ENCODE data around the gene MEAF6. TPM values are rescaled to one million over a fixed set of nuclear protein-coding genes. Genes with fewer than 3 reads are reported as not detected.
A peak's percentile ranks its signal among the peaks of the same experiment; 100 is the strongest.
"Not testable (repeated sequence)": the region's sequence is repeated elsewhere in the genome, so short reads cannot be mapped to it uniquely, and the experiment has no call there.

Gene MEAF6
- total RNA-seq: 100 to 1,000 TPM; 102 to 113 TPM
- polyA plus RNA-seq: 163 TPM

DNA sequence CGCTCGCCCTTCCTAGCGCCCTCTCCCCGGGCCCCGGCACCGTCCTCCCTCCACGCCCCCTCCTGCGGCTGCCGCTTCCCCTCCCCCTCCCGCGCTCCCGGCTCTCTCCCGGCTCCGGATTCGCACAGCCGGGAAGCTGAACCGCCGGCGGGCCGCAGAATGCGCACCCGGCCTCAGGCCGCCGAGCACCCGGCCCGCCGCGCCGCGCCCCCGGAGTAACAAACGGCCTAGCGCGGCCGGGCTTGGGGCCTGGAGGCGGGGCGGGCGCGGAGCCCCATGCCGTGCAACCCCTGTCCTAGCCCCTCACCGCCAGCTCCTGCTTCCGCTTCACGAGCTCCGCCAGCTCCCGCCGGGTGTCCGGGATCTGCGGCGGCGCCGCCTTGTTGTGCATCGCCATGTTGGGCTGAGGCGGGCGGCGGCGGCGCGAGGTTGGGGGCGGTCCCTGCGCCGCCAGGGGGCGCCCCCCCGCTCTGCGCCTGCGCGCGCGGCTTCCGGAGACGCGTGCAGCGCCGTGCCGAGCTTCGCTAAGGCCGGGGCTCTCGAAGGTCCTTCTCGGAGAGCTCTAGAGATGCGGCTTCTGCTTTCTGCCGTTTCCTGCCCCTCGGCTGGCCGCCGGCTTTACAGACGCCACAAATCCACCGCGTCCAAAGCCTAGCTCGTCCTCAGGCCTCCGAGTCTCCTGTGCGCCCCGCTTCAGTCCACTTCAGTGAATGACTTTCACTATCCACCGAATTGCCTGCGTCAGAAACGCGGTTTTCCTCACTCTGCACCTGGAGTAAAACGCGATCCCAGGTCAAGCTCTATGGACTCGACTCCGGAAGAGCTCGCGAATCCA, at the start of gene MEAF6:
TSS of gene MEAF6 (minus strand) at position 417 of the 835 bp plus-strand sequence. CDS start at position 397, 20 bp downstream.
- Histone ChIP-seq H3K27me3 (ENCODE audit: insufficient read depth, low read length, poor library complexity, severe bottlenecking) (no peaks in the 10 kb centered on the region), H3K4me1 (ENCODE audit: insufficient read depth, low read length) (peaks cover 27% of the 10 kb centered on the region), H3K36me3 (ENCODE audit: insufficient read depth, low read length) (no peaks in the 10 kb centered on the region), H3K9me3 (ENCODE audit: low read length) (no peaks in the 10 kb centered on the region), H3K27ac (ENCODE audit: low read depth, low read length) (peak within 1 kb of the TSS; percentile 84), H3K4me3 (ENCODE audit: low read length) (peak within 1 kb of the TSS; percentile 81)
- Mint-ChIP-seq H3K4me1 (peaks cover 45 to 55% (median 49%) of the 10 kb centered on the region in 3 donors), H3K36me3 (peaks cover 0 to 33% (median 5%) of the 10 kb centered on the region in 3 donors), H3K9me3 (no peaks in the 10 kb centered on the region), H3K27ac (peak within 1 kb of the TSS; percentile 97 to 100 (median 99)), H3K4me3 (peak within 1 kb of the TSS; percentile 96 to 100 (median 99)), H3K27me3 (no peaks in the 10 kb centered on the region)
- DNase-seq: peak; percentile 81 to 88 (median 84)
- ChIA-PET CTCF (interaction anchor here (0.6 to 3.4 kb wide), 26 partner anchors 9 to 346 kb away, joined by 3 to 22 read pairs (median 4); partner anchors contain the start of gene SNIP1), POLR2A (interaction anchor here (0.6 to 3.3 kb wide), 7 partner anchors 27 to 176 kb away, joined by 3 to 29 read pairs (median 7); partner anchors contain the start of genes SNIP1 and ZC3H12A)

DNA sequence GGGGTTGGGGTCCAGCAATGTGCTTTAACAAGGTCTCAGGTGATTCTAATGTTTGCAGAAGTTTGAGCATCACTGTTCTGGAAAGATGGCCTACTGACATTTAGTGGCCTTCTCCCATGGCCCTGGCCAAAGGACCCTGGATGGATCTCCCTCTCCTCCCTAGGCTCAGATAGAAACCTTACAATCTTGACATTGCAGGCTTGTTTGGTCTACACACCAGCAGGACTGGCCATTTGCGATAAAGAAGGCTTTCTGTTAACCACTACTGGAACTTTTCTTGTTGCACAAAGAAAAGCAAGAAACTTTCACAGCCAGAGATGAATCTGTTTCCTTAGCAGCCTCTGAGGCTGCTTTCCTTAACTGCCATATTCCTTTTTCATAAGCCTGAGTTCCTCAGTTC, 48.4 kb upstream of the MEAF6 start:
- Histone ChIP-seq H3K27ac (ENCODE audit: low read depth, low read length) (no peak overlapping the region), H3K4me3 (ENCODE audit: low read length) (no peak overlapping the region), H3K4me1 (ENCODE audit: insufficient read depth, low read length) (no peaks in the 10 kb centered on the region), H3K36me3 (ENCODE audit: insufficient read depth, low read length) (peaks cover 25% of the 10 kb centered on the region), H3K27me3 (ENCODE audit: insufficient read depth, low read length, poor library complexity, severe bottlenecking) (no peaks in the 10 kb centered on the region), H3K9me3 (ENCODE audit: low read length) (no peaks in the 10 kb centered on the region)
- H3K9me3 Mint-ChIP-seq: no peaks in the 10 kb centered on the region
- H3K36me3 Mint-ChIP-seq: peaks cover 9 to 38% (median 9%) of the 10 kb centered on the region in 3 donors
- peak overlapping the region in 1 of 8 donors; percentile 8 for H3K27ac Mint-ChIP-seq
- no peak overlapping the region for H3K4me3 Mint-ChIP-seq
- POLR2A ChIA-PET: no interaction called here
- no peak for DNase-seq
- CTCF ChIA-PET: no interaction called here
- peaks cover under 1 to 2% of the 10 kb centered on the region in 2 donors for H3K27me3 Mint-ChIP-seq
- H3K4me1 Mint-ChIP-seq: no peaks in the 10 kb centered on the region

DNA sequence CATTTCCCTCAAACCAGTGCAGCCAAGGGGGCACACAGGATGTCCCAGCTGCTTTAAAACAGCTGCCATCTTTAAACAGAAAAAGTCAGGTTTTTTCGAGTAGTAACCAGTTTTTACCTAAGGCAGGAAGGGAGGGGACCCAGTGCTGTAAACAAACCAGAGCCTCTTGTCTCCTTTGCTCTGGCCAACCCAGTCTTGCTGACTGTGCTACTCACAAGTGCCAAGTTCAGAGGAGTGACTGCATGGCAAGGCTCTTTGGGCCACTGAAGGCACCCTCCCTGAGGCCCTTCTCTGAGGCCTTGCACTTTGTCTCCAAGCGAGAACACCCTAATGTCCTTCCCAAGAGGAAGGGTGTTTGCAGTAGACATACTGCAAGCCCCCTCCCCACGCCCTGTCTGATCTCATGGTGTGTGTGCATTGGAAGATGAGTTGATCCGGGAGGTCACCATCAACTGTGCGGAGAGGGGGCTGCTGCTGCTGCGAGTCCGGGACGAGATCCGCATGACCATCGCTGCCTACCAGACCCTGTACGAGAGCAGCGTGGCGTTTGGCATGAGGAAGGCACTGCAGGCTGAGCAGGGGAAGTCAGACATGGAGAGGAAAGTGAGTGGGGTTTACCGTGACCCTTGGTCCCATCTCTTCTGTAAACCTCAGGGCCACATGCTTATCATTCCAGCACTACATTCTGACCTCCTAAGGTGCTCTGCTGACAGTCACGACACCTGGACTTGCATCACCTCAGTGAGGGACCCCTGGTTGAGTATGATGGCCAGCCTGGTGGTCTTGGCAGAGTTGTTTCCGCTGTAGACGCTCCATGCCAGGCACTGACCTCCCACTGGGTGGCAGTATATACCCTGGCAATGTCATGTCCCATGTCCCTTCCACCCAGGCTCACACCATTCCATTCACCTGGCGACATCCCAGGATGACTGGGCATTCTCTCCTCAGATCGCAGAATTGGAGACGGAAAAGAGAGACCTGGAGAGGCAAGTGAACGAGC, 46.9 kb upstream of the MEAF6 start:
- no peak overlapping the region for H3K4me3 Mint-ChIP-seq
- H3K27me3 ChIP-seq (ENCODE audit: insufficient read depth, low read length, poor library complexity, severe bottlenecking): no peaks in the 10 kb centered on the region
- peaks cover 2 to 7% of the 10 kb centered on the region in 2 donors for H3K27me3 Mint-ChIP-seq
- peak in 3 of 5 donors; percentile 6 to 55 (median 8) for DNase-seq
- peaks cover 0 to 2% (median 0%) of the 10 kb centered on the region in 3 donors for H3K4me1 Mint-ChIP-seq
- H3K9me3 ChIP-seq (ENCODE audit: low read length): no peaks in the 10 kb centered on the region
- H3K36me3 Mint-ChIP-seq: peaks cover 3 to 22% (median 5%) of the 10 kb centered on the region in 3 donors
- no peak overlapping the region for H3K4me3 ChIP-seq (ENCODE audit: low read length)
- peak overlapping the region in 3 of 8 donors; percentile 51 to 79 (median 70) for H3K27ac Mint-ChIP-seq
- H3K36me3 ChIP-seq (ENCODE audit: insufficient read depth, low read length): peaks cover 13% of the 10 kb centered on the region
- no peaks in the 10 kb centered on the region for H3K4me1 ChIP-seq (ENCODE audit: insufficient read depth, low read length)
- ChIA-PET POLR2A (no interaction called here), CTCF (interaction anchor here (0.6 kb wide), 1 partner anchor 69 kb away, joined by 3 read pairs; no protein-coding TSS in a partner anchor)
- H3K27ac ChIP-seq (ENCODE audit: low read depth, low read length): no peak overlapping the region
- H3K9me3 Mint-ChIP-seq: no peaks in the 10 kb centered on the region

DNA sequence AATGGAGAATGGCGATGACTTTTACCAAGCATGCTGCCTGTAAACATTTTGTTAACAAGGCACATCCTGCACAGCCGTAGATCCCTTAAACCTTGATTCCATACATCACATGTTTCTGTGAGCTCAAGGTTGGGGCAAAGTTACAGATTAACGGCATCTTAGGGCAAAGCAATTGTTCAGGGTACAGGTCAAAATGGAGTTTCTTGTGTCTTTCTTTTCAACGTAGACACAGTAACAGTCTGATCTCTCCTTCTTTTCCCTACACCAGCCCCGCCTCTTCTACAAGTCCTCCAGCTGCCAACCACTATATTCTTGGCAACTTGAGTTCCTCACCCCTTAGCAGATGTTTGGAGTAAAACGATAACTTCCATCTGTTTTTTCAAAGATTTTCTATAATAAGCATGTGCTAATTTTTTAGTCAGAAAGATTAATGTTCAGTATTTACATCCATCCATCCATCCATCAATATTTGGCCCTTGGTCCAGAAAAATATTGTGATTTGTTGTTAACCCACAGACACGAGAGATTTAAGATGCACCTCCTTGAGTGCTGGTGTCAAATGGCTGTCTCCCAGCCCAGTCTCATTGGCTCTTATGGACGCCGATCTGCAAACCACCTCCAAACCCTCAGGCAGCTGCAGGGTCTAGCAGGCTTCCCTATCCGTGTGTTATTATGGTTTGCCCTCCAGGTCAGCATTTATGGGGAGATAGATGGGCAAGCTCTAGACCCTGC, 46.0 kb upstream of the MEAF6 start:
- no peak overlapping the region for H3K27ac ChIP-seq (ENCODE audit: low read depth, low read length)
- peaks cover 4% of the 10 kb centered on the region for H3K36me3 ChIP-seq (ENCODE audit: insufficient read depth, low read length)
- no peaks in the 10 kb centered on the region for H3K9me3 ChIP-seq (ENCODE audit: low read length)
- H3K27me3 ChIP-seq (ENCODE audit: insufficient read depth, low read length, poor library complexity, severe bottlenecking): no peaks in the 10 kb centered on the region
- Mint-ChIP-seq H3K4me1 (peaks cover 0 to 4% (median 0%) of the 10 kb centered on the region in 3 donors), H3K27ac (peak overlapping the region in 1 of 8 donors; percentile 47), H3K9me3 (no peaks in the 10 kb centered on the region), H3K36me3 (peaks cover 0 to 14% (median 5%) of the 10 kb centered on the region in 3 donors), H3K4me3 (no peak overlapping the region), H3K27me3 (peaks cover 2 to 11% of the 10 kb centered on the region in 2 donors)
- H3K4me1 ChIP-seq (ENCODE audit: insufficient read depth, low read length): no peaks in the 10 kb centered on the region
- ChIA-PET CTCF (interaction anchor here (0.6 kb wide), 1 partner anchor 69 kb away, joined by 3 read pairs; no protein-coding TSS in a partner anchor), POLR2A (no interaction called here)
- no peak for DNase-seq
- H3K4me3 ChIP-seq (ENCODE audit: low read length): no peak overlapping the region

DNA sequence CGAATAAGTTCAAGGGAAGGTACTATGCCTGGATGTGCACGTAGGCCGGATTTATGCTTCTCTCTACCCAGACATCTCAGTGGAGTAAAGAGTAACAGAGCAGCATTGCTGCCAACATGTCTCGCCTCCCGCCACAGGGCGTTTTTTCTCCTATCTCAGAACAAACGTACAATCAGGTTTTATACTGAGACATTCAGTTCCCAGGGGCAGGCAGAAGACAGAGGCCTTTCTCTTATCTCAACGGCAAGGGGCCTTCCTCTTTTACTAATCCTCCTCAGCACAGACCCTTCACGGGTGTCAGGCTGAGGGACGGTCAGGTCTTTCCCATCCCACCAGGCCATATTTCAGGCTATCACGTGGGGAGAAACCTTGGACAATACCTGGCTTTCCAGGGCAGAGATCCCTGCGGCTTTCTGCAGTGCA, 45.4 kb upstream of the MEAF6 start:
- H3K27me3 Mint-ChIP-seq: peaks cover 2 to 11% of the 10 kb centered on the region in 2 donors
- H3K9me3 Mint-ChIP-seq; H3K4me3 Mint-ChIP-seq; POLR2A ChIA-PET; DNase-seq; H3K27ac Mint-ChIP-seq; H3K27me3 ChIP-seq (ENCODE audit: insufficient read depth, low read length, poor library complexity, severe bottlenecking); H3K36me3 ChIP-seq (ENCODE audit: insufficient read depth, low read length); H3K9me3 ChIP-seq (ENCODE audit: low read length); H3K4me1 Mint-ChIP-seq; H3K4me3 ChIP-seq (ENCODE audit: low read length); CTCF ChIA-PET; H3K4me1 ChIP-seq (ENCODE audit: insufficient read depth, low read length); H3K36me3 Mint-ChIP-seq: not testable (repeated sequence)
- peak overlapping the region; percentile 24 for H3K27ac ChIP-seq (ENCODE audit: low read depth, low read length)

DNA sequence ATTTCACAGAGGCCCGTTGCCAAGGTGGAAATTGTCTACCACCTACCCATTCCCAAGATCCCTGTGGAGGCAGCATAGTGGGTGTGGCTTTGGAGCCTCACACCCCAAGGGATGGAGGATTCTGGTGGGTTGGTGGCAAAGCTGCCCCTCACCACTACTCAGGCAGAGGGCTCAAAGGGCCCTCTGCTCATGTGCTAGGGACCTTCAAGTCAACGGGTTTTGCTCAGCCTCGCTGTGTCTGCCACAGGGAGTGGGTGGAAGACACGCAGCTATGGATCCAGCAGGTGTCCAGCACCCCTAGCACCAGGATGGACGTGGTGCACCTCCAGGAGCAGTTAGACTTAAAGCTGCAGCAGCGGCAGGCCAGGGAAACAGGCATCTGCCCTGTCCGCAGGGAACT, 44.5 kb upstream of the MEAF6 start:
- H3K27me3 Mint-ChIP-seq: peaks cover 2 to 11% of the 10 kb centered on the region in 2 donors
- peaks cover 0 to 2% (median 2%) of the 10 kb centered on the region in 3 donors for H3K36me3 Mint-ChIP-seq
- no peaks in the 10 kb centered on the region for H3K9me3 Mint-ChIP-seq
- no peak overlapping the region for H3K27ac ChIP-seq (ENCODE audit: low read depth, low read length)
- H3K4me1 Mint-ChIP-seq: peaks cover 3 to 7% (median 3%) of the 10 kb centered on the region in 3 donors
- H3K4me3 ChIP-seq (ENCODE audit: low read length): no peak overlapping the region
- H3K27me3 ChIP-seq (ENCODE audit: insufficient read depth, low read length, poor library complexity, severe bottlenecking): no peaks in the 10 kb centered on the region
- H3K36me3 ChIP-seq (ENCODE audit: insufficient read depth, low read length): no peaks in the 10 kb centered on the region
- peak overlapping the region in 1 of 8 donors; percentile 32 for H3K27ac Mint-ChIP-seq
- ChIA-PET CTCF (no interaction called here), POLR2A (no interaction called here)
- H3K4me1 ChIP-seq (ENCODE audit: insufficient read depth, low read length): no peaks in the 10 kb centered on the region
- no peak for DNase-seq
- H3K4me3 Mint-ChIP-seq: no peak overlapping the region
- H3K9me3 ChIP-seq (ENCODE audit: low read length): no peaks in the 10 kb centered on the region

DNA sequence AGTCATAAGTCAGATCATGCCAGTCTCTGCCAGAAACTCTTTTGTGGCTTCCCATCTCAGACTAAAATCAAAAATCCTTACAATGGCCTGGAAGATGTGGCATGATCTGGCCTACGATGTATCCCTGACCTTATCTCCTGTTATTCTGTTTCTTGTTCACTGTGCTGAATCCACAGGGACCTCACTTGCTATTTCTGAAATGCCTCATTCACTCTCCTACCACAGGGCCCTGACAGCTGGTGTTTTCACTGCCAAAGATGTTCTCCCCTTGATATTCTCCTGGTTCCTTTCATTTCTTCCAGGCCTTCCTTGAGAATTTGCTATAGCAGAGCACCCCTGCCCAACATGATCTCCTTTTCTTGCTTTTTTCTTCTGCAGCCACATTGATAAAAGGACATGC, 43.8 kb upstream of the MEAF6 start:
- POLR2A ChIA-PET: no interaction called here
- Mint-ChIP-seq H3K4me3 (peak overlapping the region in 1 of 7 donors; percentile 26), H3K4me1 (peaks cover 7 to 13% (median 8%) of the 10 kb centered on the region in 3 donors), H3K9me3 (no peaks in the 10 kb centered on the region), H3K36me3 (peaks cover 0 to 7% (median 2%) of the 10 kb centered on the region in 3 donors), H3K27ac (peak overlapping the region in 1 of 8 donors; percentile 0), H3K27me3 (peaks cover 2 to 11% of the 10 kb centered on the region in 2 donors)
- H3K9me3 ChIP-seq (ENCODE audit: low read length): no peaks in the 10 kb centered on the region
- no peak overlapping the region for H3K4me3 ChIP-seq (ENCODE audit: low read length)
- no peaks in the 10 kb centered on the region for H3K27me3 ChIP-seq (ENCODE audit: insufficient read depth, low read length, poor library complexity, severe bottlenecking)
- no peak for DNase-seq
- CTCF ChIA-PET: no interaction called here
- H3K4me1 ChIP-seq (ENCODE audit: insufficient read depth, low read length): peaks cover 3% of the 10 kb centered on the region
- H3K27ac ChIP-seq (ENCODE audit: low read depth, low read length): no peak overlapping the region
- H3K36me3 ChIP-seq (ENCODE audit: insufficient read depth, low read length): no peaks in the 10 kb centered on the region

Data from CD8-positive, alpha-beta memory T cell (primary cell).